Measurements from ENCODE around the gene EYA2. TPM values are rescaled to one million over a fixed set of nuclear protein-coding genes. Genes with fewer than 3 reads are reported as not detected.

The EYA2 gene
- total RNA-seq, 1 donor from 2014 or later = 8.1 TPM

DNA sequence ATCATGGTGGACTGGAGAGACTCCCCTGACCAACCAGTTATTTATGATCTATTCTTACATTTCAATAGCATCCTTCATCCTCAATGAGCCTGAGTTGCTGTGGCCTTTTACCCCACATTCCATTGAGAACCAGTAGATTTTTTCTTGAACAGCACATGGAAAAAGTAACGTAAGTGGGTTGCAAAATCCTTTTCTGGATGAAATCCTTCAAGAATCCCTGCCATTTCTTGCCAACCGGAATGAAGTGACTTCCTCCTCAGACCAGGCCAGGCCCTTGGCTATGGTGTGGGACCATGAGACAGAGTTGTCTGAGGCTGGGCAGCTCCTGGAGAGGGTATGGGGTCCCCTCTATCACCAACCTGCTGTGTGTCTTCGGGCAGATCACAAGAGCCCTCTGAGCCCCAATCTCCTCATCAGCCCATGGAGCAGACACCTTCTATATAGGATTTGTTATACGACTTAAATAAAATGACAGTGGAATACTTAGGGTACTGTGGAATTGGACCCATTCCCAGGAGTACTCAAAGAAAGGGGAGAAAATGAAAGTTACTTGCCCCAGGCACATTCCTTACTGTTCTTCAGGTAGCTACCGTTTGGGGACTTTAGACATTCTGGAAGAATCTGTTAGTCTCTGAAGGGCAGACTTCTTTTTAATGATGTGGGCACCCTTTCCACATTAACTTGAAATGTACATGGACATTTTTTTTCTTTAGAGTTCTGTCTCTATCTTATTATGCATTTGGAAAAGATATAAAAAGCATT lies 10.9 kb downstream of the EYA2 start:
- Histone ChIP-seq H3K27ac (no peak overlapping the region), H3K36me3 (no peaks in the 10 kb centered on the region), H3K4me3 (no peak overlapping the region), H3K27me3 (no peaks in the 10 kb centered on the region), H3K4me1 (peaks cover 9% of the 10 kb centered on the region), H3K9me3 (no peaks in the 10 kb centered on the region)
- intact Hi-C loops (cut with DNase I) = no loop called here
- TF ChIP-seq CTCF (IDR thresholded peaks at IDR 0.05) (no peak), POLR2A (IDR thresholded peaks at IDR 0.05) (no peak), POLR2AphosphoS5 (IDR thresholded peaks at IDR 0.05; ENCODE audit: insufficient read depth in 1 of 2, low read depth in 1 of 2) (no peak)
- DNase-seq (ENCODE audit: extremely low spot score in 2 of 2) = no peak

DNA sequence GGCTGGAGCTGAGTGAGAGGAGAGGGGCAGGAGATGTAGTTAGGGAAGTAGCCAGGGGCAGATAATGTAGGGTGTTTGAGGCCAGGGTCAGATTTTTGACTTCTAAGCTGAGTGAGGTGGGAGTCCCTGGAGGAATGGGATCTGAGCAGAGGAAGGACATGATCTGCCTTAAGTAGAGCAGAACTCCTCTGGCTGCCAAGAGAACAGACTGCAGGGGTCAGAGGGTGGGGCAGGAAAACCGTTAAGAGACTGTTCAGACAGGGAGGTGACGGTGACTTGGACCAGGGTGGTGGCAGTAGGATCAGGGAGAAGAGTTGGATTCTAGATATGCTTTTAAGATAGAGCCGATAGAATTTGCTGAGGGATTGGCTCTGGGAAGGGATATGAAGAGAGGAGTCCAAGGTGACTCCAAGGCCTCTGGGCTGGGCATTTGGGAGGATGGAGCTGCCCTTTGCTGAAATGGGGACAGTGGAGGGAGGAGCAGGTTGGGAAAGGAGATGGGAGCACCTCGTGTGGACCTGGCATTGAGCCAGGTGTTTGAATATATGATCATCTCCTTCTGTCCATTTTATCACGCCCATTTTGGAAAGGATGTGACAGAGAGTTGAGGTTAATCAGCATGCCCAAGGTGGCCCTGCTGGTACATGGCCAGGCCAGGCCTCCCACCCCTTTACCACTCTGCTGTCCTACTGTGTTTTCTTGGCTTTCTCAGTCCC lies 18.8 kb downstream of the EYA2 start:
- Histone ChIP-seq H3K4me1 (no peaks in the 10 kb centered on the region), H3K27ac (no peak overlapping the region), H3K4me3 (no peak overlapping the region), H3K9me3 (no peaks in the 10 kb centered on the region), H3K27me3 (no peaks in the 10 kb centered on the region), H3K36me3 (no peaks in the 10 kb centered on the region)
- TF ChIP-seq CTCF (IDR thresholded peaks at IDR 0.05) = no peak
- TF ChIP-seq POLR2A (IDR thresholded peaks at IDR 0.05) = no peak
- DNase-seq (ENCODE audit: extremely low spot score in 2 of 2) = no peak
- intact Hi-C loops (cut with DNase I) = no loop called here

GRCh38 chr20:46914789-46915379 lies 20.2 kb downstream of the EYA2 start:
- DNase-seq (ENCODE audit: extremely low spot score in 2 of 2) = no peak
- H3K27ac ChIP-seq = no peak overlapping the region
- TF ChIP-seq POLR2AphosphoS5 (IDR thresholded peaks at IDR 0.05; ENCODE audit: insufficient read depth in 1 of 2, low read depth in 1 of 2) (no peak), POLR2A (IDR thresholded peaks at IDR 0.05) (no peak), CTCF (IDR thresholded peaks at IDR 0.05) (no peak)

GRCh38 chr20:46915575-46916257 lies 21.1 kb downstream of the EYA2 start:
- H3K4me1 ChIP-seq = no peaks in the 10 kb centered on the region
- H3K36me3 ChIP-seq = no peaks in the 10 kb centered on the region
- no peak overlapping the region for H3K4me3 ChIP-seq
- H3K9me3 ChIP-seq = no peaks in the 10 kb centered on the region
- H3K27me3 ChIP-seq = no peaks in the 10 kb centered on the region
- intact Hi-C loops (cut with DNase I) = no loop called here
- no peak overlapping the region for H3K27ac ChIP-seq
- TF ChIP-seq CTCF (IDR thresholded peaks at IDR 0.05) (no peak), POLR2AphosphoS5 (IDR thresholded peaks at IDR 0.05; ENCODE audit: insufficient read depth in 1 of 2, low read depth in 1 of 2) (no peak), POLR2A (IDR thresholded peaks at IDR 0.05) (no peak)
- no peak for DNase-seq (ENCODE audit: extremely low spot score in 2 of 2)

More at GRCh38 chr20:46914789-46915379, 20.2 kb downstream of the EYA2 start:
- Histone ChIP-seq H3K27me3 (no peaks in the 10 kb centered on the region), H3K9me3 (no peaks in the 10 kb centered on the region), H3K4me3 (no peak overlapping the region), H3K4me1 (no peaks in the 10 kb centered on the region), H3K36me3 (no peaks in the 10 kb centered on the region)
- intact Hi-C loops (cut with DNase I) = no loop called here
